IPS-NIHi11 (cell line): ENCODE data around the gene STX10.

ENCODE experiments used
- DNase-seq: peaks from one replicate; pipeline ENCODE4 v3.0.0; 2012; ENCODE audit warnings: mixed read lengths, low spot score

STX10 gene

DNA sequence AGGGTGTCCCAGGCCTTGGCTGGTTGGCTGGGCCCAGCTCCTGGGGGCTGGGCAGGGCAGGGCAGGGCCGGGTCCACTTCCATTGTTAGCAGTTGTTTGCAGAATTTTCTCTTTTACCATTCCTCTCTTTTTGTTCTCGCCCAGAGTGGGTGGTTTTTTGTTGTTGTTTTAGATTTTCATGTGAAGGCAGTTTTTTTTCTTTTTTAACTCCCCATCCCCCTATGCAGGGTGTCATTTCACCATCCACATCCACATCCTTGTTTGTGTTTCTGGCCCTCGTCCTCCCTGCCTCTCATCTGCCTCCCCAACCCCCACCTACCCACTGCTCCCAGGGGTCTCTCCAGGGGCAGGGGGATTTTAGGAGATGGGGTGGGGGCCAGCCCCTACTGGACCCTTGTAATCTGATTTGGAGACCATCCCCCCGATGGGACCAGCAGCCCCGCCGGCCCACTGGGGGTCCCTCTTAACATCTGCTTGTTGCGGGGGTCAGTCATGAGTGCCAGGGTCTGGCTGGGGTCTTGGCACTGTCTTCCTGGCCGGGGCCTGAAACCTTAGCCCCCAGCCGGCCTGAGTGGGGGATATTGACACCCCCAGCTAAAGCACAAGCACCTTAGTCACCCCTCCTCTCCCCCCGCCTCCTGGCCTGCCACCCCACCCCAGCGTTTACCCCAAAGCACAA, 10.4 kb downstream of the STX10 start:
- no peak for DNase-seq

DNA sequence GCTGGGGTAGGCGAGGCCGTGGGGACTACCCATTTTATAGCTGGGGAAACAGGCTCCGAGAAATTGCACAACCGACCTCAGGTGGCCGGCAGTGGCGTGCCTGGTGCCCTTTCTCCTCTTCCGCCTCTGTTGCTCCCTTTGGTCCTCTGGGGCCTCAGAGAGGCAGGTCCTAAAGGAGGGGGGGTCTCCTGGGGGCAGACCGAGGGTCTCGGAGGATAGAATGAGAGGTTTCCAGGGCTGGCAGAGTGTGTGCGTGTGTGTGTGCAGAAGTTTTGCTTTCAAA, 11.3 kb downstream of the STX10 start:
- DNase-seq = no peak

DNA sequence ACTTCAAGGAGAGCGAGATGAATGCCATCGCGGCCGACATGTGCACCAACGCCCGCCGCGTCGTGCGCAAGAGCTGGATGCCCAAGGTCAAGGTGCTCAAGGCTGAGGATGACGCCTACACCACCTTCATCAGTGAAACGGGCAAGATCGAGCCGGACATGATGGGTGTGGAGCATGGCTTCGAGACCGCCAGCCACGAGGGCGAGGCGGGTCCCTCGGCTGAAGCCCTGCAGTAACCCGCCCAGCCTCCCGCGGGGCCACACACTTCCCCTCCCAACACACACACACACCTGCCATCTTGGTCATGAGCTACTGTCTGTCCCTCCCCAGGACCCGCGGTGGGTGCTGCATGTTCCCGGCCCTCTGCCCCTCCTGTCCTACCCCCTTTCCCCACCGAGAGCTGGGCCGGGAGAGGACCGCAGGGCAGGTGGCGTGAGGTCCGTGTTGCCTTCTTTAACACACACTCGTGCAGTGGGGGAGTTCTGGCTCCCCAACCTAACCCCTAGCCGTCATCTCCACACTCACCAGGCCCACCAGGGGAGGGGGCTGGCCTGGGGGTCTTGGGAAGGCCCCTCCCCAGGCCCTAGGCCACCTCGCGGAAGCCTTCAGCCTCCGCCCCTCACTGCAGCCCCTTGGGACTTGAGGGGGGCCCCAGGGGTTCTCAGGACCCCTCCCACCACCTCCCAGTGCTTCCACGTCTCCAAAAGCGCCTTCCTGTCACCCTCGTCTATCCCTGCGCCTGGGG, 11.8 kb downstream of the STX10 start:
- DNase-seq = no peak

DNA sequence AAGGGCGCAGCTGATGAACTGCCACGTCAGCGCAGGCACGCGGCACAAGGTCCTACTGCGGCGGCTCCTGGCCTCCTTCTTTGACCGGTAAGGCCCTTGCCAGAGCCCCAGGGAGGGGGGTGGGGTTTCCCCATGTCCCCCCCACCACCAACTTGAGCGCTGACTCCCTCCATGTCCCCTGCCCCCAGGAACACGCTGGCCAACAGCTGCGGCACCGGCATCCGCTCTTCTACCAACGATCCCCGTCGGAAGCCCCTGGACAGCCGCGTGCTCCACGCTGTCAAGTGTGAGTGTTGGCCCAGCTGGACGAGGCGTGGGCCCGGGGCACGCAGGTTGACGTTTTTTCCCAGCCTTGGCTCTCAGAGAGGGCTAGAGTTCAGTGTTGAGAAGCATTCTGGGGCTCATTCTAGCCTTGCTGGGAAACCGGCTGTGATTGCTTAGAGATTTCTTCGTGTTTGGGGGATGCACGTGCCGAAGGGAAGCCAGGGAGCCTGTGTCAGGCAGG, 12.8 kb downstream of the STX10 start:
- no peak for DNase-seq

DNA sequence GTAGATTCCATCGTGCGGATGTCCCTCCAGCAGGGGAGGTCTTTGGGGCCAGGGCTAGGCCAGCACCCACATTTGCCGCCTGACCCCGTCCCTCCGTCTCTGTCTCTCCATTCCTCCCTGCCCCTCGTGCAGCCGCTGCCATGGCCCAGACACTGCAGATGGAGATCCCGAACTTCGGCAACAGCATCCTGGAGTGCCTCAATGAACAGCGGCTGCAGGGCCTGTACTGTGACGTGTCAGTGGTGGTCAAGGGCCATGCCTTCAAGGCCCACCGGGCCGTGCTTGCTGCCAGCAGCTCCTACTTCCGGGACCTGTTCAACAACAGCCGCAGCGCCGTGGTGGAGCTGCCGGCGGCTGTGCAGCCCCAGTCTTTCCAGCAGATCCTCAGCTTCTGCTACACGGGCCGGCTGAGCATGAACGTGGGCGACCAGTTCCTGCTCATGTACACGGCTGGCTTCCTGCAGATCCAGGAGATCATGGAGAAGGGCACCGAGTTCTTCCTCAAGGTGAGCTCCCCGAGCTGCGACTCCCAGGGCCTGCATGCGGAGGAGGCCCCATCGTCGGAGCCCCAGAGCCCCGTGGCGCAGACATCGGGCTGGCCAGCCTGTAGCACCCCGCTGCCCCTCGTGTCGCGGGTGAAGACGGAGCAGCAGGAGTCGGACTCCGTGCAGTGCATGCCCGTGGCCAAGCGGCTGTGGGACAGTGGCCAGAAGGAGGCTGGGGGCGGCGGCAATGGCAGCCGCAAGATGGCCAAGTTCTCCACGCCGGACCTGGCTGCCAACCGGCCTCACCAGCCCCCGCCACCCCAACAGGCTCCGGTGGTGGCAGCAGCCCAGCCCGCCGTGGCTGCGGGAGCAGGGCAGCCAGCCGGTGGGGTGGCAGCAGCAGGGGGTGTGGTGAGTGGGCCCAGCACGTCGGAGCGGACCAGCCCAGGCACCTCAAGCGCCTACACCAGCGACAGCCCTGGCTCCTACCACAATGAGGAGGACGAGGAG, 14.8 kb downstream of the STX10 start:
- no peak for DNase-seq

DNA sequence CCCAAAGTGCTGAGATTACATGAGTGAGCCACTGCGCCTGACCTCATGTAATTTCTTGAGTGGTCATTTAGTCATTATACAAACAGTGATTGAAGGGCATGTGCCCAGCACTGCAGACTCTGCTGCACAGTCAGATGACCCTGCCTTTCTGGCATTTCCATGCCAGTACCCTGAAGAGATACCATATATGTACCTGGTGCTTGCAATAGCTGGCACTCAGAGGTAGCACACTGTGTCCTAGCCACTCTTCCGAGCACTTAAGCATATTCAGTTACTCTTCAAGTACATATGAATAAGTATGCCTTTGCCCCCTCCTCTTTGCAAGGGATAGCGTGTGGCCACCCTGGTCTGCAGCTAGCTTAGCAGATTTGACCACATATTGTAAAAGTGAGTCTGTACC, 15.5 kb downstream of the STX10 start:
- no peak for DNase-seq

DNA sequence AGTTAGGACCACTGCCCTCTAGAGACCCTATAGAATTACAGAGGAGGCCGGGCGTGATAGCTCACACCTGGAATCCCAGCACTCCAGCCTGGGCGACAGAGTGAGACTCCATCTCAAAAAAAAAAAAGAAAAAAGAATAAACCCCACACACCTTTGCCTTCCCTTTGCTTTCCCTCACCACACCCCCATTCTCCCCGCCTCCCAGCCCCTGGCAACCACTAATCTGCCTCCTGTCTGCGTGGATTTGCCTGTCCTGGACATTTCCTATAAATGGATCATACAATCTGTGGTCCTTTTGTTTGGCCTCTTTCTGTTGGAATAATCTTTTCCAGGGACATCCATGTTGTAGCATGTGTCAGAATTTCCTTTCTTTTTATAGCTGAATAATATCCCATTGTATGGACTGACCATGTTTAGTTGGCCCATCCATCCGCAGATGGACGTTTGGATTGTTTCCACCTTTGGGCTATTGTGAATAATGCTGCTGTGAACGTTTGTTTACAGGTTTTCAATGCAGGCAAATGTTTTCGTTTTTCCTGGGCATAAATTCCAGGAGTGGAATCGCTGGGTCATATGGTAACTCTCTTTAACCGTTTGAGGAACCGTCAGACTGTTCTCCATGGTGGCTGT, 16.8 kb downstream of the STX10 start:
- DNase-seq = no peak

DNA sequence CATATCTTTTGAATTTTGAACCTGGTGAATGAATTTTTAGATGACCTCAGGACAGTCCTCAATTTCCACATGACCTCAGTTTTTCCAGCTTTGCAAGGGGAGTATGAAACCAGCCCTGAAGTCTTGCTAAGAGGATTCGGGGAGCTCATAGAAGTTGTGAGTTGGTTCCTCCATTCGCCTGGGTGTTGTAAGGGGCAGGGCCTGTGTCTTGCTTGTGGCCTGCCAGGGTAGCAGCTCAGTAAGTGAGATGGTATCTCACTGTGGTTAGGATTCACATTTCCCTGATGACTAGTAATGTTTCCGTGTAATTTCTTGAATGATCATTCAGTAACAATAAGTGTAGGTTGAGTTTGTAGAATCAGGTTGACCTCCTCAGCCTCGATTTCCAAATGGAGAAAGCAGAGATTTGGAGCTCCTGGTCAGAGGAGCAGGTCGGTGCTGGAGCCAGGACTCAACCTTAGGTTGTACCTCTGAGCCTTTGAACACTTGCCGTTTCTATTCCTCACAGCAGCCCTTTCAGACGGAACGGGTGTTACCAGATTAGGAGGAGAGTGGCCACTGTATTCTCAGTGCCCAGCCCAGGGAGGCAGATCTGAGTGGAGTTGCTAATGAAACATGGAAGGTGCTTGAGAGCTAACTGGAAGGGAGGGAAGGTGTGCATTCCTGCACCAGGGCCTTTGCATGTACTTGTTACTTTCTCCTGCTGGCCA, 17.5 kb downstream of the STX10 start:
- DNase-seq = no peak

DNA sequence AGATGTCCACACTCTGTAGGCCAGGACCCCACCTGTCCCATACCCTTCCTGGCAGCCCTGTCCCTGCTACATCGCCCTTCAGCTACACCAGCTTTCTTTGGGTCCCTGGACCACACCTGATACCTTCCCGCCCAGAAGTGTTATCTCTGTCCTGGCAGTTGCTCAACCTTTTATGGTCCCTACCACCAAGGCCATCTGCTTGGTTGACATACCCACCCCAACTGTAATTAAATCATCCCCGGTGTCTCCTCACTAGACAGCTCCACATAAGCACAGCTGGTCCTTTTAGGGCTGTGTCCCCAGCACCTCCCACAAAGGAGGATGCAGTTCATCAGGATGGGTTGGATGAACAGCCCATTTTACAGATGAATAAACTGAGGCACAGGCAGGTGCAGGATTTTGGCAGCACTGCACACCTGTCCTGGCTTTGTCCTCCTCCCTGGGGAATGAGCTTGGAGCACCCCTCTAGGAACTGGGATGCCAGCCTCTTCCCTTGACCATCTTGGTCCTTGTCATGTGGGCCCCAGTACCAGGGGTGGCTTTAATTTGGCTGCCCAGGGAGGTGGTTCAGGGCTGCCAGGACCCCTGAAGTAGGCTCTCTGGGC, 19.2 kb downstream of the STX10 start:
- DNase-seq = no peak

DNA sequence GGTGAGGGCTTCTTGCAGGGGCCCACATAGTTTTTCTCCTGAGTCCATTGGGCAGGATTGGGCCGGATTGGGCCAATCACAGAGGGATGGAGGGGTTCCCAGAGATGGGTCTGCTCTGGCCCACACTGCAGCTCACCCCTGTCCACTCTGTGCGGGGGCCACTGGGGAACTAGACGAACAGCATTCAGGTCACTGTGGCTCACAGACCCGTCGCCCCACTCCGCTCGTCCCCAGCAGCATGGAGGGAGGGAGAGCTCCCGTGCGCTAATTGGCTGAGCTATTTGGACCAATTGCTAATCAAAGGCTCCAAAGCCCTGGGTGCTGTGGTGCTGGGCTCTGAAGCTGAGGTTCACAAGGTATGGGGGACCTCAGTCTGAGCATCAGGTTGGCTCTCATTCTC, 20.8 kb downstream of the STX10 start:
- DNase-seq = no peak

DNA sequence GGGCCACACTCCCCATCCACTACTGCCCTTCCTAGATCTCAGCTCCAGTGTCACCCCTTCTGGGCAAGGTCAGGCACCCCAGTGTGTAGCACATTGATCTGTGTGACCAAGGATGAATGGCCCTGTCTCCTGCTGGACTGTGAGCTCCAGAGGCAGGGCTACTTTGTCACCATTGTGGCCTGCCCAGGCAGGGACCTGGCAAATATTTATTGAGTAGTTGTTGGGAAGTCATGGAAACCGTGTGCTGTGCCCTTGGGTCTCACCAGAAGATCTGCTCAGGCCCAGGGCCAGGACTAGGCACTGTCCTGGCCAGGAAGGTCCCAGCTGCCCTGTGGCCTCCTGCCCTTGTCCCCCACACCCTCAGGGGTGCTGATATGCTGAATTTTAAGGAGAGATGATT, 21.6 kb downstream of the STX10 start:
- DNase-seq = no peak

DNA sequence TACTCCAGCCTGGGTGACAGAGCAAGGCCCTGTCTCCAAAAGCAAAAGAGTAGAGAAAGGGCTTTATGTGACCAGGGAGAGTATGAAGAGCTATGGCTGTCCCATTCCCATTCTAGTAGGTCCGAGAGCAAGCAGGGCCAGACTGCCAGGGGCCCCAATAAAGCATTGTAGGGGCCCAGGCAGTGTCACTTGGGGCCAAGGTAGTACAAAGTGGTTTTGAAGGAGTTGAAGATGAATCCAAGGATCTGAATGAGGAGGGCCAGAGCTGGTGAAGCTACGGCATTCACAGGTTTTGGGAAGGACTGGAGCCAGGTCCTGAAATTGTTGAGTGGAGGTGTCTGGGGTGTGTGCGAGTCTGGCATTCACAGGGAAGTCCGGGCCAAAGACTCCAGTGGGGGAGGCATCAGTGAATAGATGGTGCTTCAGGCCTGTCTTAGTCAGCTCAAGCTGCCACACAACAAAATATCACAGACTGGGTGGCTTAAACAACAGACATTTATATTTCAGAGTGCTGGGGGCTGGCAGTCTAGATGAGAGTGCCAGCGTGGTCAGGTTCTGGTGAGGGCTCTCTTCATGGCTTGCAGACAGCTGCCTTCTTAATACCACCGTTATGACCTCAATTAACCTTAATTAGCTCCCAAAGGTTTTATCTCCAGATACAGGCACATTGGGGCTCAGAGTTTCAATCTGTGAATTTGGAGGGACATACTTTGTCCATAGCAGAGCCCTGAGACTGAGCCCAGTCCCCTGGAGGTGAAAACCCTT, 22.2 kb downstream of the STX10 start:
- DNase-seq = no peak

DNA sequence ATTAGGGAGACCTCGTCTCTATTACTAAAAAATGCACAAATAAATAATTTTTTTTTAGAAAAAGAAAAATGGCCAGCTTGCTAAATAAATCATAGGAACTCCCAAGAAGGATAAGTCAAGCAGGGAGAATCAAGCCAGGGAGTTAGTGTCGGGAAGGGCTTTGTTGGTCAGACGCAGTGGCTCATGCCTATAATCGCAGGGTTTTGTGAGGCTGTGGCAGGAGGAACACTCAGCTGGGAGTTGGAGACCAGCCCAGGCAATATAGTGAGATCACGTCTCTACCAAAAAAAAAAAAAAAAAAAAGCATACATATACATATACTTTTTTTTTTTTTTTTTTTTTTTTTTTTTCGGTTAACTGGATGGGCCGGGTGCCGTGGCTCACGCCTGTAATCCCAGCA, 23.1 kb downstream of the STX10 start:
- no peak for DNase-seq

DNA sequence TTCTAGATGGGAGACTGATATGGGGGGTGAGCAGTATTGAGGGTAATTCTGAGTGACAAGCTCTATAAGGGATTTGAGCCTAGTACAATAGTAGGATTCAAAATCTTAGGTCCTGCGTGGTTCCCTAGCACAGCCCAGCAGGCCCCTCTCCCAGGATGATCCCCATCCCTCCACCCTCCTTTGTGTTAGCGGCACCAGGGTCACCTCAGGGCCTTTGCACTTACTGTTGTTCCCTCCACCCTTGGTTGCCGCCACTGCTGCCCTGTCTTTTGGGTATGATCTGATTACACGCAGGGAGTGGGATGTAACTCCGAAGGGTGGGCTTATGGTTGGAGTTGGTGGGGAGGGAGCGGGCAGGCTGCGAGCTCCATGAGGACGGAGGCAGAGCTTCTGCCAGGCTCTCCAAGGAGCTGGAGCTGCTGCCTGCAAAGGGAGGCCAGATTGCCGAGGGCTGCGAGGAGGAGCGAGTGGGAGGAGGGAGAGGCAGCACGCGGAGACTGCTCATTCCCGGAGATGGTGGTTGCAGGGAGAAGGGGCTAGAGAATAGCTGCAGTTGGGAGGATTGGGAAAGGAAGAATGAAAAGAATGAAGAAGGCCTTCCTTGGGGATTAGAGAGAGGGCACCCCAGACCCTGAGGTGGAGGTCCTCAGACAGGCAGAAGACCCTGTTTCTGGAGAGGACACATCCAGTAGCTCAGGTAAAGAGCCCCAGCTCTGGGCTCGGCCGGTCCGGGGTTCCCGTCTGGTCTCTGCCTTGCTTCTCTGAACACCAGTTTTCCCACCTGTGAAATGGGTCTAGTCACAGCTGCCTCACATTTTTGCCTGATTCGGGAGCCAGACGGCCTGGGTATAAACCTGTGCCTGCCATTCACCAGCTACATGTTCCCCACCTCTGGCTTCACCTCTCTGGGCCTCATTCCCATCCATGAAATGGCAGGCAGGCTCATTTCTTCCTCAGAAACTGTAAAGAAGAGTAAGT, 26.9 kb downstream of the STX10 start:
- no peak for DNase-seq

DNA sequence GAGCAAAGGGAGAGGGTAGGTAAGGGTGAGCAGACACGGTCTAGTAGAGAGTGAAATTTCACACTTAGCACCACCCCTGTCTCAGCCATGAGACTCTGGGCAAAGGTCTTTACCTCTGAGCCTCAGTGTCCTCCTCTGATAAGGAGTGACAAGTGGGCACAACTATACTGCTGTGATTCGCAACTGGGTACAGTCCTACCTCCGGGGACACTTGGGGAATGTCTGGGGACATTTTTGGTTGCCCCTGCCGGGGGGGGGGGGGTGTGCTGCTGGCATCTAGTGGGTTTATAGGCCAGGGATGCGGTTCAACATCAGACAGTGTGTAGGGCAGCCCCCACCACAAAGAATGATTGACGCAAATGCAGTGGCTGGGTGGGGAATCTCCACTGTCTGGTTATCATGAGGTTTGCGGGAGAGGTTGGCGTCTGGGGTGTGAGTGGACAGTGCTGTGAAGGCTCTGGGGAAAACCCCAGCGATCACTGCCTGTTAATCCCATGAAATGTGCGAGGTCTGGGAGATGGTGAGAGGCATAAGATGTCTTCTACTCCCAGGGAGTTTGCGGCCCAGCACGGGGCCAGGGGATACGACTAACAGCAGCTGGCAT, 27.8 kb downstream of the STX10 start:
- no peak for DNase-seq

DNA sequence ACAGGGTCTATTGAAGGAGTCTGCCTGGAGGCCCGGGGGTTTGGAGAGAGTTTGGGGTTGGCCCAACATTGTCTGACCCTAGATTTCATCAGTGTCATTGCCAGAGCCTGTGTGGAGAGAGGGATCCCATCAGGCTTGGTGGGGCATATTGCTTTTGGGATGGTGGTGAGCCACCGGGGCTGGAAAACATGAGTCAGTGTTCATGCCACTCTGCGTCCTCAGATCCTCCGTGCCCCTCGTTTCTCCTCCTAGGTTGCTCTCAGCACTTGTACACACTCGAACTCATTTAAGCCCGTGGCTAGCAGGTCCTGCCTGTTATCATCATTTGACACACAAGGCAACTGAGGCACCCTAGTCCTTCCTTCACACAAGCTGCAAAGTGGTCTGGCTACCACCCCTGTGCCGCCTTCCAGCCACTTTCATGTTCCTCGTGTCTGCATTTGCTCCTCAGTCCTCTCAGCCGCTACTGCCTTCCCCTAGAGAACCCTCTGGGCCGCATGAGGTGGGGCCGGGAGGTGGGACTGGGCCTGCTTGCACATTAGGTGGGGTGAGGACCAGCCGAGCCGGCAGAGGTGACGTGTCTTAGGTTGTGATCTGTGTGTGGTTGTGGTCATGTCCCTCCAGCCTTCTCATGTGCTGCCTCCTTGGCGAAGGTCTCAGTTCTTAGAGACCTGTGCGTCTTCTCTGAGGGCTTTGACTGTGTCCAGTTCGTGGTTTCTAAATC, 28.5 kb downstream of the STX10 start:
- DNase-seq = no peak

DNA sequence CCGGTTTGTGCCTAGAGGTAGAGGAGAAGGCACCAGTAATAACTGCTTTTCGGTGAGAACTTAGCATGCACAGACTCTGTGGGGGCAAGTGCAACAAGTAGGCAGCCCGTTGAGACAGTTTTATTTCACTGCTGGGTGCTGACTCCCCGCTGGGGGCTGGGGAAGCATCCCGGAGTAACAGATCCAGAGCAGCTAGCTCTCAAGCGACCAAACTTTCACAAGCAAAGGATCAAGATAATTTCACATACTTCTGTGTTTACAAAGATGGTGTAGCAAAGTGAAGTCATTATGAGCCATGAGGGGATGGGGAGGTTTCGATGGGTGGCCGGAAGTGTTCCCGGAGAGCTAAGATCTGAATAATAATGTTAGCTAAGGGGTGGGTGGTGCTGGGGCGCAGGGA, 29.4 kb downstream of the STX10 start:
- DNase-seq = no peak

DNA sequence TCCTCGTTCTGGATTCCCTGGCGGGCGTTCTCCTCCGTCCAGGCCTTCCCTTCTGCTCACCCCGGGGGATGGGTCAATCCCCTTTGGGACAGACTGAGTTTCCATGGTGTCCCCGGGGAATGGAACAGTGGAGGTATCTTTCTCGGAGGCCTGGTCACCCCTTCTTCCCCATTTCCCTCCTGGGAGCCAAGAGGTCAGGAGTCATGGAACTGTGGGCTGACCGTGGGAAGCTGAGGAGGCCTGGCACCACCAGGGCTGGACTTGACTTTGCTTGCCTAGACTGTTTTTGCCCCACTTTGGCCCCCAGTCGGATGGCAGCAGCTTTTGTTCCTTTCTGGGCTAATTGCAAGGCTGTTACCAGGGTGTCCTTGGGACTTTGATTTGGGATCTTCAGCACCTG, 30.1 kb downstream of the STX10 start:
- DNase-seq = no peak
